Neuronal stem cell (in vitro differentiated cells): Measurements from ENCODE around the gene GRID1.

Source experiments
- DNase-seq: peaks from one replicate; pipeline ENCODE4 v3.0.0-alpha.2; 2013; ENCODE audit warnings: low spot score
- H2AFZ ChIP-seq: one replicate; pipeline ENCODE4 v1.6.1; 2013; ENCODE audit warnings: mild to moderate bottlenecking, low read length, inconsistent platforms
- H2AK5ac ChIP-seq: 2 replicates; pipeline ENCODE4 v1.6.1; 2013; ENCODE audit warnings: low read depth, mild to moderate bottlenecking, inconsistent platforms, low read length, moderate library complexity, mixed read lengths
- H2BK120ac ChIP-seq: 2 replicates; pipeline ENCODE4 v1.6.1; 2013; ENCODE audit warnings: low read depth, mild to moderate bottlenecking, inconsistent platforms, low read length, moderate library complexity, mixed read lengths
- H2BK12ac ChIP-seq: one replicate; pipeline ENCODE4 v1.6.1; 2013; ENCODE audit warnings: low read length, inconsistent platforms
- H2BK15ac ChIP-seq: 2 replicates; pipeline ENCODE4 v1.6.1; 2013; ENCODE audit warnings: mild to moderate bottlenecking, low read length, inconsistent platforms, mixed read lengths
- H2BK5ac ChIP-seq: one replicate; pipeline ENCODE4 v1.6.1; 2013; ENCODE audit warnings: inconsistent platforms, mild to moderate bottlenecking, low read length, moderate library complexity
- H3K14ac ChIP-seq: one replicate; pipeline ENCODE4 v1.6.1; 2013; ENCODE audit warnings: low read length, inconsistent platforms
- H3K18ac ChIP-seq: 2 replicates; pipeline ENCODE4 v1.6.1; 2013; ENCODE audit warnings: low read length, inconsistent platforms
- H3K23ac ChIP-seq: 2 replicates; pipeline ENCODE4 v1.6.1; 2013; ENCODE audit warnings: low read depth, mild to moderate bottlenecking, mixed read lengths, low read length, inconsistent platforms; ENCODE audit not compliant: poor library complexity
- H3K27ac ChIP-seq: replicated peaks from 3 replicates; pipeline ENCODE4 v1.5.1; 2013; ENCODE audit warnings: low read length, inconsistent platforms
- H3K27me3 ChIP-seq, 3 experiments: 2 replicates each; pipeline ENCODE4 v1.6.1; 2013; ENCODE audit warnings: low read length in 3 of 3, mild to moderate bottlenecking in 2 of 3, inconsistent platforms in 1 of 3, low read depth in 1 of 3, mixed read lengths in 1 of 3, moderate library complexity in 1 of 3; ENCODE audit not compliant: control insufficient read depth in 3 of 3, insufficient read depth in 3 of 3
- H3K36me3 ChIP-seq, 2 donors: replicated peaks in 1 of 2; 2 replicates each; pipeline ENCODE4 v1.6.1; 2013; ENCODE audit warnings: low read length in 2 of 2; ENCODE audit not compliant: control insufficient read depth in 2 of 2, insufficient read depth in 2 of 2
- H3K4ac ChIP-seq: 2 replicates; pipeline ENCODE4 v1.6.1; 2013; ENCODE audit warnings: inconsistent platforms, mild to moderate bottlenecking, low read length, moderate library complexity
- H3K4me1 ChIP-seq, 2 donors: 1 replicate in 1 of 2; 2 replicates in 1 of 2; pipeline ENCODE4 v1.6.1; 2013; ENCODE audit warnings: low read length in 2 of 2, low read depth in 1 of 2; ENCODE audit not compliant: control insufficient read depth in 2 of 2, insufficient read depth in 1 of 2
- H3K4me2 ChIP-seq: one replicate; pipeline ENCODE4 v1.6.1; 2013; ENCODE audit warnings: mild to moderate bottlenecking, low read length, inconsistent platforms; ENCODE audit not compliant: insufficient read depth, poor library complexity, severe bottlenecking
- H3K4me3 ChIP-seq, 2 donors: 2 replicates each; pipeline ENCODE4 v1.5.1; 2013; ENCODE audit warnings: low read length in 2 of 2, mild to moderate bottlenecking in 2 of 2, inconsistent platforms in 1 of 2, moderate library complexity in 1 of 2
- H3K79me1 ChIP-seq: one replicate; pipeline ENCODE4 v1.6.1; 2013; ENCODE audit warnings: low read depth, mild to moderate bottlenecking, inconsistent platforms, low read length, moderate library complexity
- H3K9ac ChIP-seq: one replicate; pipeline ENCODE4 v1.6.1; 2013; ENCODE audit warnings: mild to moderate bottlenecking, low read depth, low read length, inconsistent platforms; ENCODE audit not compliant: poor library complexity
- H3K9me3 ChIP-seq, 2 donors: replicated peaks in 1 of 2; 2 replicates each; pipeline versions ENCODE3 to v1.6.1; 2013; ENCODE audit warnings: low read length in 2 of 2, mild to moderate bottlenecking in 2 of 2, inconsistent platforms in 1 of 2, low read depth in 1 of 2, mixed read lengths in 1 of 2, moderate library complexity in 1 of 2; ENCODE audit not compliant: control insufficient read depth in 2 of 2, insufficient read depth in 1 of 2
- H4K8ac ChIP-seq: one replicate; pipeline ENCODE4 v1.6.1; 2013; ENCODE audit warnings: low read depth, mild to moderate bottlenecking, inconsistent platforms, low read length, moderate library complexity
- H4K91ac ChIP-seq: one replicate; pipeline ENCODE4 v1.6.1; 2013; ENCODE audit warnings: low read length, low read depth, mild to moderate bottlenecking, inconsistent platforms; ENCODE audit not compliant: poor library complexity
- WGBS, 2 donors: extraction: QIAGEN DNeasy Blood & Tissue Kit; methylation state at CpG; one replicate each; pipeline ENCODE4 v1.1.7; 2013; ENCODE audit warnings: missing lambda C conversion rate in 2 of 2, mixed read lengths in 1 of 2; ENCODE audit not compliant: insufficient read length in 2 of 2, insufficient replicate concordance in 1 of 2; ENCODE audit errors: extremely low coverage in 2 of 2; 5-methylcytosine and 5-hydroxymethylcytosine counted together

GRID1 gene

DNA sequence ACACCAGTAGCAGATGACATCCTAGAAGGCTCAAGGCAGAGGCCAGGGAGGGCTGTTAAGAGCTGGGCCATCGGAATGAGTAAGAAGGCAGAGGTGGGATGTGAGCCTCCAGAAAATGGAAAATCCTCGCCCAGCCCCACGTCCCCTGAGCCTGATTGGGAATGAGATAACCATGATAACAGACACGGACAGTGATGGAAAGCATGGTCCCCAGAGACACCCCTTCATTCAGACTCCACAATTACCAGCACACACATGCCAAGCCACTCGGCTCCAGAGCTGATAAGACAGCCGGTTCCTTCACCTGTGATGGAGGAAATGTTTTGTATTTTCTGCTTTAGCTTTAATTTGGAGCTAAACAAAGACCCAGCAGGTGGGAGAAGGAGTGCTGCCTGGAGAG is 106.0 kb downstream of the GRID1 start:
- H2AFZ ChIP-seq = no peak overlapping the region
- H3K79me1 ChIP-seq = peaks cover 2% of the 10 kb centered on the region
- H2BK120ac ChIP-seq = no peak overlapping the region
- H3K4me1 ChIP-seq = peaks cover 0 to 8% of the 10 kb centered on the region in 2 donors
- no peak overlapping the region for H3K23ac ChIP-seq
- no peak overlapping the region for H3K4me2 ChIP-seq
- no peak overlapping the region for H2BK5ac ChIP-seq
- H3K27ac ChIP-seq = no peak overlapping the region
- WGBS, 2 donors = no CpG with 5 or more reads among the region's 6 CpGs
- no peak overlapping the region for H3K4ac ChIP-seq
- H3K9me3 ChIP-seq = no peaks in the 10 kb centered on the region
- H2BK15ac ChIP-seq = no peak overlapping the region
- no peak overlapping the region for H2AK5ac ChIP-seq
- no peak overlapping the region for H3K18ac ChIP-seq
- no peak overlapping the region for H3K14ac ChIP-seq
- no peaks in the 10 kb centered on the region for H3K36me3 ChIP-seq
- no peak overlapping the region for H3K9ac ChIP-seq
- no peak overlapping the region for H4K8ac ChIP-seq
- no peak overlapping the region for H3K4me3 ChIP-seq
- no peak overlapping the region for H2BK12ac ChIP-seq
- H4K91ac ChIP-seq = no peak overlapping the region
- DNase-seq = no peak
- H3K27me3 ChIP-seq = no peaks in the 10 kb centered on the region

DNA sequence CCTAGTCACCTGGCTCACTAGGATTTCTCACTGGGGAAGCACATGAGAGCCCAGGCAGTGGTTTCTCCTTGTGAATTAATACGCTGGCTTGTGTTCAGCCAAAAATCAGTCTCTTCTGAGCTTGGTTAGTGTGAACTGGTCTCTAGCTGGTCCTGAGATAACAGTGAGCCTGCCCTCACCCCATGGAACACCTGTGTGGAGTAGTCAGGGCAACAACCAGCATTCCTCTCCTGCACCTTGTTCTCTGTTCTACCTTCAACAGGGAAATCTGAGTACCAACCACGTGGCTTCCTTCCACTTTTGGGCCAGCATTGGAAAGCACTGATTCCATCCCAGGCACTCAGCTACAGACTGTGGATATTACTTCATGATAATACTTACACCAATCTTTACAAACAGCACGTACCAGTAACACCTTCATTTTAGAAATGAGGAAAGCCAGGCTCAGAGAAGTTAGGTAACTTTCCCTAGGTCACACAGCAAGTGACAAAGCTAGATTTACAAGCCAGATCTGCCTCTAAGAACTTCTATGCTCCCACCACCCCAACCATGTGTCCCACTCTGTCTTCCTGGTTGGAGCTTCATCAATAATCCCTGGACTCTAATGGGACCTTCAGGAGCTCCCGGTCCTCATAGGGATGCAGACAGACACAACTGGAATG is 106.6 kb downstream of the GRID1 start:
- no peak overlapping the region for H3K4me2 ChIP-seq
- no peak overlapping the region for H2BK15ac ChIP-seq
- no peak overlapping the region for H2BK5ac ChIP-seq
- H3K4me3 ChIP-seq = no peak overlapping the region
- no CpG with 5 or more reads among the region's 4 CpGs for WGBS, 2 donors
- no peak overlapping the region for H4K91ac ChIP-seq
- H3K79me1 ChIP-seq = peaks cover 2% of the 10 kb centered on the region
- H3K4me1 ChIP-seq = peaks cover 0 to 6% of the 10 kb centered on the region in 2 donors
- no peak overlapping the region for H4K8ac ChIP-seq
- H3K9ac ChIP-seq = no peak overlapping the region
- H3K27me3 ChIP-seq = no peaks in the 10 kb centered on the region
- H3K27ac ChIP-seq = no peak overlapping the region
- no peak overlapping the region for H3K23ac ChIP-seq
- no peak overlapping the region for H3K18ac ChIP-seq
- no peak overlapping the region for H3K14ac ChIP-seq
- H2AK5ac ChIP-seq = no peak overlapping the region
- H2BK12ac ChIP-seq = no peak overlapping the region
- H2AFZ ChIP-seq = no peak overlapping the region
- no peak overlapping the region for H3K4ac ChIP-seq
- H3K9me3 ChIP-seq = no peaks in the 10 kb centered on the region
- H3K36me3 ChIP-seq = no peaks in the 10 kb centered on the region
- H2BK120ac ChIP-seq = no peak overlapping the region
- DNase-seq = no peak

DNA sequence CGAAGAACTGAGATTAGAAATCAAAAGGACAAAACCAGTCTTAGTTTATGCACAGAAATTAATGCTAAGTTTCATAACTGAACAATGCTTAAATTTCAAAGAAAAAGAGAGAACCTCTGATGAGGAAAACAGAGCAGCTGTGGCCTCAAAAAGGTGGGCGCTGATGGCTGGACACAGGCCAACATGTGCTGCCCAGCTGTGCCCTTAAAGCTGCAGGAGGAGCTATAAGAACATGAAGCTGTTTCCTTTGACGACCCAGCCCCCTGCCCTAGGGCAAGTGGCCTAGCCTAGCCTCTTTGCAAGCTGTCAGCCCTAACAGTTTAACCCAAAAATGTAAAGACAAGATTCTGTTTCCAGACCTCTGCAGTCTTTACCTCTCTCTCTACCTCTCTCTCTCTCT is 107.7 kb downstream of the GRID1 start:
- Histone ChIP-seq H4K8ac (no peak overlapping the region), H4K91ac (no peak overlapping the region), H3K79me1 (peaks cover under 1% of the 10 kb centered on the region), H3K4me3 (no peak overlapping the region), H2BK120ac (no peak overlapping the region), H2AK5ac (no peak overlapping the region), H3K18ac (no peak overlapping the region), H3K4me1 (peaks cover 0 to 11% of the 10 kb centered on the region in 2 donors), H2BK15ac (no peak overlapping the region), H3K4me2 (no peak overlapping the region), H2AFZ (no peak overlapping the region), H3K4ac (no peak overlapping the region), H2BK5ac (no peak overlapping the region), H3K27me3 (no peaks in the 10 kb centered on the region), H3K23ac (no peak overlapping the region), H3K9me3 (no peaks in the 10 kb centered on the region), H3K36me3 (no peaks in the 10 kb centered on the region), H3K27ac (no peak overlapping the region), H3K9ac (no peak overlapping the region), H3K14ac (no peak overlapping the region), H2BK12ac (no peak overlapping the region)
- no peak for DNase-seq
- no CpG with 5 or more reads among the region's 3 CpGs for WGBS, 2 donors

- Histone ChIP-seq H3K4me2 (no peak overlapping the region), H2BK15ac (no peak overlapping the region), H2BK5ac (no peak overlapping the region), H3K4ac (no peak overlapping the region), H3K23ac (no peak overlapping the region), H4K8ac (no peak overlapping the region), H3K9ac (no peak overlapping the region), H4K91ac (no peak overlapping the region), H3K4me3 (no peak overlapping the region), H2BK120ac (no peak overlapping the region), H2AFZ (no peak overlapping the region), H3K9me3 (no peaks in the 10 kb centered on the region), H2BK12ac (no peak overlapping the region), H3K14ac (no peak overlapping the region), H3K4me1 (peaks cover 0 to 14% of the 10 kb centered on the region in 2 donors), H3K18ac (no peak overlapping the region), H3K27me3 (no peaks in the 10 kb centered on the region), H2AK5ac (no peak overlapping the region), H3K27ac (no peak overlapping the region), H3K36me3 (no peaks in the 10 kb centered on the region), H3K79me1 (no peaks in the 10 kb centered on the region)
- no peak for DNase-seq
- no CpG with 5 or more reads among the region's 1 CpG for WGBS, 2 donors
Observed at GRCh38 chr10:86258499-86258898, 108.1 kb downstream of the GRID1 start.
